AG09309 (cell line): ENCODE data around the gene L3MBTL2.

Source experiments
- DNase-seq: peaks from one replicate; pipeline ENCODE4 v3.0.0-alpha.2; 2010; ENCODE audit warnings: low read depth
- H3K4me3 ChIP-seq: 2 replicates; pipeline ENCODE4 v1.5.1; 2011; ENCODE audit warnings: mild to moderate bottlenecking, low read depth, low read length, moderate library complexity; ENCODE audit not compliant: control insufficient read depth
- TF ChIP-seq, protein P1 (sequence below): IDR thresholded peaks from 2 replicates; pipeline ENCODE4 v1.5.1; 2011; ENCODE audit warnings: mild to moderate bottlenecking, low read depth, low read length, inconsistent platforms; ENCODE audit not compliant: insufficient read depth, control insufficient read depth; ENCODE audit errors: missing control alignments

The L3MBTL2 gene

DNA sequence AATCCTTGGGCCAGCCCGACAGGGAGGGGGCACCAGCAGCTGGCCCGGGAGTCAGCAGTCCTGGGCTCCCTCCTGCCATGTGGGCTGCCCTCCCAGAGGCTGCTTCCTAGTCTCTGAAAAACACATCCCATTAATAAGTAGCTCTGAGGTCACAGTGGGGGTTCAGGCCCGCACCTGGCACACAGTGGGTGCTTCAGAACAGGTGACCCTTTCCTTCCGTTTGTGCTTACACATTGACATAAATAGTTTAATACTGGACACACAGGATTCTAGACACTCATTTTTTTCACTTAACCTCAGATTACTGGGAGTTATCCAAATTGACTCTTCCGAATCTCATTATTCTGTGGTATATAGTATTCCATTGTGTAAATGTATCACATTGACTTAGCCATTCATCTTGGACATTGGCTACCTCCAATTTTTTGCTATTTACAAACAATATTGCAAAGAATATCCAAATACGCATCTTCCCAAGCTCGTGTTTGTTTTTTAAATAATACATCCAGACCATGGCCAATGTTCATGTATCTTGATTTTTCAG is 36.1 kb downstream of the L3MBTL2 start:
- H3K4me3 ChIP-seq = no peak overlapping the region
- no peak for DNase-seq
- TF ChIP-seq, protein P1, sequence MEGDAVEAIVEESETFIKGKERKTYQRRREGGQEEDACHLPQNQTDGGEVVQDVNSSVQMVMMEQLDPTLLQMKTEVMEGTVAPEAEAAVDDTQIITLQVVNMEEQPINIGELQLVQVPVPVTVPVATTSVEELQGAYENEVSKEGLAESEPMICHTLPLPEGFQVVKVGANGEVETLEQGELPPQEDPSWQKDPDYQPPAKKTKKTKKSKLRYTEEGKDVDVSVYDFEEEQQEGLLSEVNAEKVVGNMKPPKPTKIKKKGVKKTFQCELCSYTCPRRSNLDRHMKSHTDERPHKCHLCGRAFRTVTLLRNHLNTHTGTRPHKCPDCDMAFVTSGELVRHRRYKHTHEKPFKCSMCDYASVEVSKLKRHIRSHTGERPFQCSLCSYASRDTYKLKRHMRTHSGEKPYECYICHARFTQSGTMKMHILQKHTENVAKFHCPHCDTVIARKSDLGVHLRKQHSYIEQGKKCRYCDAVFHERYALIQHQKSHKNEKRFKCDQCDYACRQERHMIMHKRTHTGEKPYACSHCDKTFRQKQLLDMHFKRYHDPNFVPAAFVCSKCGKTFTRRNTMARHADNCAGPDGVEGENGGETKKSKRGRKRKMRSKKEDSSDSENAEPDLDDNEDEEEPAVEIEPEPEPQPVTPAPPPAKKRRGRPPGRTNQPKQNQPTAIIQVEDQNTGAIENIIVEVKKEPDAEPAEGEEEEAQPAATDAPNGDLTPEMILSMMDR = no peak

DNA sequence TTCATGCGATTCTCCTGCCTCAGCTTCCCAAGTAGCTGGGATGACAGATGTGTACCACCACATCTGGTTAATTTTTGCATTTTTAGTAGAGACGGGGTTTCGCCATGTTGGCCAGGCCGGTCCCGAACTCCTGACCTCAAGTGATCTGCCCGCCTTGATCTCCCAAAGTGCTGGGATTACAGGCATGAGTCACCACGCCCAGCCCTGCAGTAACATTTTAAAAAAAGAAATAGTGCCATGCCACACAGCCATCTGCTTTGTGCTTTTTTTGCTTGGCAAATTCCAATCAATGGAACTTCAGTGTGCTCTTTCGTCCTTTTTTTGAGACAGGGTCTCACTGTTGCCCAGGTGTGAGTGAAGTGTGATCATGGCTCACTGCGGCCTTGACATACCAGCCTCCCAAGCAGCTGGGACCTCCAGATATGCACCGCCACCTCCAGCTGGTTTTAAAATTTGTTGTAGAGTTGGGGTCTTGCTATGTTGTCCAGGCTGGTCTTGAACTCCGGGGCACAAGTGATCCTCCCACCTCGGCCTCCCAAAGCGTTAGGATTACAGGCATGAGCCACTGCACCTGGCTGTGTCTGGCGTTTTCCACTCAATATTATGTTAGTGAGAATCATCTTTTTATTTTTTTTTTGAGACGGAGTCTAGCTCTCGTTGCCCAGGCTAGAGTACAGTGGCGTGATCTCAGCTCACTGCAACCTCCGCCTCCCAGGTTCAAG is 37.4 kb downstream of the L3MBTL2 start:
- DNase-seq = no peak
- H3K4me3 ChIP-seq = no peak overlapping the region
- TF ChIP-seq, protein P1 = no peak

GRCh38 chr22:41243361-41243760 is 38.2 kb downstream of the L3MBTL2 start:
- TF ChIP-seq, protein P1 = no peak
- H3K4me3 ChIP-seq = no peak overlapping the region
- DNase-seq = no peak

- no peak overlapping the region for H3K4me3 ChIP-seq
- no peak for DNase-seq
- TF ChIP-seq, protein P1 = no peak
Measured at GRCh38 chr22:41245917-41246499, 40.9 kb downstream of the L3MBTL2 start.

DNA sequence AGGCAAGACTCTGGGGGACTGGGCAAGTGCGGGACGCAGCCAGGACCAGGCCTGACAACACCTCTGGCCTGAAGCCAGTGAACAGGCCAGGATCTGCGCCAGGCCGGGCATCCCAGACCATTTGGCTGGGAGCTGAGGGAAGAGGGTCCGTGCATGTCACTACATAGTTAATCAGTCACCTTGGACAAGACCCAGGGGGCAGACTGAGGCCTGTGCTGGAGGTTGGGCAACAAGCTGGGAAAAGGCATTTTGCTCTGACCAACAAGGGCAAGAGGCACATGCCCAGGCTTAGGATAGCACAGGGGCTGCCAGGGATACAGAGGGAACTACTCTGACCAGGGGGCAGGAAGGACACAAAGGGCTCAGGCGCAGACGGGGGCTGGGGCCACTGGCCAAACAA is 42.6 kb downstream of the L3MBTL2 start:
- TF ChIP-seq, protein P1 = no peak
- H3K4me3 ChIP-seq = no peak overlapping the region
- no peak for DNase-seq

DNA sequence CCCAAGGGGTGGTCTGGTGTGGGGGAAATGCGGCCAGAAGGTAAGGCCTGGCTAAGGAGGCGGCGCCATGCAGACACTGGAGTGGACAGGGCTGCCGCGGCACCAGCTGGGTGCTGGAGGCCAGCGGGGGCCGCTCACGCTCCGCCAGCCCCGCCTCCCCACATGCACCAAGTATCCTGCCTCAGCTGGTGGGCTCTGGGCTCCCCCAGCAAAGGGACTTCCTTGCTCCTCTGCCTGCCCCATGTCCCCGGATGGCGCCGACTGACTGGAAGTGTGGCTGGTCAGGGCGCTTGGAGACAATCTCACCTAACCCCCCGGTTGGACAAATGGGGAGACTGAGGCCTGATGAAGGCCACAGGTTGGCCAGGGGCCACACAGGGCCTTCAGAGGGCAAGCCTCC is 43.2 kb downstream of the L3MBTL2 start:
- H3K4me3 ChIP-seq = no peak overlapping the region
- TF ChIP-seq, protein P1 = no peak
- no peak for DNase-seq
